Prostate gland (tissue), 2 donors: Measurements from ENCODE around the gene TTC23. TPM values are rescaled to one million over a fixed set of nuclear protein-coding genes. Genes with fewer than 3 reads are reported as not detected.

Source experiments
- DNase-seq: peaks from one replicate; pipeline ENCODE4 v3.0.0-alpha.2; 2019; ENCODE audit warnings: low spot score
- H3K27ac ChIP-seq, 2 donors: fragments of 200-600 bp; sonication (generic); 2 replicates each; pipeline ENCODE4 v1.5.1; 2017 to 2019
- H3K27me3 ChIP-seq: fragments of 200-600 bp; sonication (generic); replicated peaks from 2 replicates; pipeline ENCODE4 v1.5.1; 2019; ENCODE audit not compliant: insufficient read depth
- H3K36me3 ChIP-seq, 2 donors: fragments of 200-600 bp; sonication (generic); 1 replicate in 1 of 2; 2 replicates in 1 of 2; pipeline versions ENCODE4 v1.5.1 to v1.8.1; 2017 to 2019
- H3K4me1 ChIP-seq: fragments of 200-600 bp; sonication (generic); replicated peaks from 2 replicates; pipeline ENCODE4 v1.5.1; 2019
- H3K4me3 ChIP-seq, 2 donors: fragments of 200-600 bp; sonication (generic); 2 replicates each; pipeline ENCODE4 v1.5.1; 2017 to 2019
- H3K9me3 ChIP-seq: fragments of 200-600 bp; sonication (generic); 2 replicates; pipeline ENCODE4 v1.5.1; 2017
- POLR2A ChIP-seq: fragments of 450-650 bp; IDR thresholded peaks from one replicate; pipeline ENCODE4 v1.6.1; 2016; ENCODE audit warnings: antibody characterized with exemption, mild to moderate bottlenecking
- POLR2AphosphoS5 ChIP-seq: sonication (generic); formaldehyde crosslinking; IDR thresholded peaks from one replicate; pipeline ENCODE4 v1.6.1; 2017; ENCODE audit warnings: antibody characterized with exemption
- WGBS: methylation state at CpG from one replicate; pipeline ENCODE4 v1.1.5; 2018; 5-methylcytosine and 5-hydroxymethylcytosine counted together
- intact Hi-C: fragments of 100-400 bp; cut with DNase I; formaldehyde crosslinking; loops from one replicate; pipeline ENCODE4 v1.14.2; 2022
- total RNA-seq, 2 donors: library from RNA; depleted of rRNA; stranded (reverse); fragments of >200 nt; gene quantifications; one replicate each; pipeline ENCODE4 v1.1.0, GENCODE V29; 2016
- TF ChIP-seq, protein P1 (sequence below), 4 experiments: fragments of 200-600 bp in 2 of 4; fragments of 450-650 bp in 2 of 4; sonication (generic) in 2 of 4; IDR thresholded peaks; 1 replicate in 3 of 4; 2 replicates in 1 of 4; pipeline ENCODE4 v1.5.1; 2016 to 2019; ENCODE audit warnings: antibody characterized with exemption in 4 of 4, mild to moderate bottlenecking in 2 of 4, moderate library complexity in 2 of 4

Gene TTC23
- total RNA-seq, 2 donors from 2014 or later = 18.1 to 39.5 TPM

DNA sequence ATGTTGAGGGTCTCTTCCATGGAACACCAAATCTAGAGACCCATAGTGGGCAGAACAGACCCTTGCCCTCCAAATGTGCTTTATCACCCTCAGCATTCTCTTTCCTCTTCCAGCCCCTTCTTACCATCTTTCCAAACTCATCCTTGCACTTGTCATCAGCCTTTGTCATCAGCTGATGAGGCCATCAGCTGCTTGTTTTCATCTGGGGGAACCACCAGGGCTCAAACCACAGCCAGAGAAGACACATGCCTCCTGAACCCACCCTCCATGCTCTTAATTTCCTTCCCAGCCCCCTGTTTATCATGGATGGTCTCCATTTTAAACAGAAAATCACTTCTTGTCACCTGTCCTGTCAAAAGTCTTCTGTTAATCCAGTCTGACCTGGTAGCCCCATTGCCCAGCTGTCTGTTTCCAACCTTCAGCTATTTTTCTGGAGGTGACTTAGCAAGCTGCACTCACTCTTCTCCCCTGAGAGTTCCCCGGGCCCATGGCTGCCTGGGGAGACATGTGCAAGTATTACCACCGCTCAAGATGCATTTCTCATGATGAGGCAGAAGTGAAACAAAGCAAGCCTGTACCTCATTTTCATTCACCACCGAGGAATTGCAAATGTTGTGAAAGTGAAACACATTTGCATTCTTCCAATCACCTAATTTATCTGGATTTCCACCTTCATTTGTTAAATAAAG lies 159.2 kb downstream of the TTC23 start:
- DNase-seq = no peak
- Histone ChIP-seq H3K9me3 (no peaks in the 10 kb centered on the region), H3K4me3 (no peak overlapping the region), H3K27ac (no peak overlapping the region), H3K36me3 (no peaks in the 10 kb centered on the region), H3K4me1 (no peaks in the 10 kb centered on the region), H3K27me3 (no peaks in the 10 kb centered on the region)
- WGBS = 80% methylated on average over 3 of the region's 3 CpGs
- TF ChIP-seq POLR2AphosphoS5 (no peak), POLR2A (no peak)
- intact Hi-C loops = no loop called here

DNA sequence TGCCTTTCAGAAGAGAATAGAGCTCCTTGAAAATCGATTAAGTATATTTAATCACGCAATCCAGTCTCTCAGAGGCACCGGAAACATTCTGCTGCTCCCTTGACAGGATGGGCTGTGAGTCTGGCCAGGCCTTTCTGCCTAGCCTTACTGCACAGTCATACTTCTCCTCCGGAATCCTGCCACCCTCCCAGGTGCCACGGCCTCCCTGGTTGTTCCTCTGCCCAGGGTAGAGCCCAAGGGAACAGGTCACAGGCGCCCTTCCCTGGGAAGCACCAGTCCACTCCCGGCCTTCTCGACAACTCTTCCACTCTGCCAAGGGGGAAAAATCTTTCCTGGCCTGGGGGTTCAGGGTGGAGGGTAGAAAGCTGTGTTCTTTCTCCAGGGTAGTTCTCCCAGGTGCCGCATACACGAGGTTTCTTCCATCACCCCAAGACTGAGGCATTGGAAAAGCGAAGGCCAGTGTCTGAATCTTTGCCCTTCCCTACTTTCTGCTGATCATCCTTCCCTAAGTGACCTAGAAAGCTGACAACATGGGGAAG lies 161.9 kb downstream of the TTC23 start:
- Histone ChIP-seq H3K36me3 (no peaks in the 10 kb centered on the region), H3K4me3 (no peak overlapping the region), H3K9me3 (no peaks in the 10 kb centered on the region), H3K4me1 (no peaks in the 10 kb centered on the region), H3K27me3 (no peaks in the 10 kb centered on the region), H3K27ac (no peak overlapping the region)
- TF ChIP-seq, protein P1, sequence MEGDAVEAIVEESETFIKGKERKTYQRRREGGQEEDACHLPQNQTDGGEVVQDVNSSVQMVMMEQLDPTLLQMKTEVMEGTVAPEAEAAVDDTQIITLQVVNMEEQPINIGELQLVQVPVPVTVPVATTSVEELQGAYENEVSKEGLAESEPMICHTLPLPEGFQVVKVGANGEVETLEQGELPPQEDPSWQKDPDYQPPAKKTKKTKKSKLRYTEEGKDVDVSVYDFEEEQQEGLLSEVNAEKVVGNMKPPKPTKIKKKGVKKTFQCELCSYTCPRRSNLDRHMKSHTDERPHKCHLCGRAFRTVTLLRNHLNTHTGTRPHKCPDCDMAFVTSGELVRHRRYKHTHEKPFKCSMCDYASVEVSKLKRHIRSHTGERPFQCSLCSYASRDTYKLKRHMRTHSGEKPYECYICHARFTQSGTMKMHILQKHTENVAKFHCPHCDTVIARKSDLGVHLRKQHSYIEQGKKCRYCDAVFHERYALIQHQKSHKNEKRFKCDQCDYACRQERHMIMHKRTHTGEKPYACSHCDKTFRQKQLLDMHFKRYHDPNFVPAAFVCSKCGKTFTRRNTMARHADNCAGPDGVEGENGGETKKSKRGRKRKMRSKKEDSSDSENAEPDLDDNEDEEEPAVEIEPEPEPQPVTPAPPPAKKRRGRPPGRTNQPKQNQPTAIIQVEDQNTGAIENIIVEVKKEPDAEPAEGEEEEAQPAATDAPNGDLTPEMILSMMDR (IDR thresholded peaks at IDR 0.05) = no peak
- TF ChIP-seq POLR2AphosphoS5 = no peak
- no peak for TF ChIP-seq POLR2A
- DNase-seq = no peak
- 91% methylated on average over 11 of the region's 11 CpGs for WGBS
- intact Hi-C loops = no loop called here

GRCh38 chr15:99086327-99086667 lies 163.1 kb downstream of the TTC23 start:
- DNase-seq = no peak
- no peaks in the 10 kb centered on the region for H3K9me3 ChIP-seq
- no peaks in the 10 kb centered on the region for H3K27me3 ChIP-seq
- no peak overlapping the region for H3K4me3 ChIP-seq
- intact Hi-C loops = no loop called here
- no peak overlapping the region for H3K27ac ChIP-seq
- no peak for TF ChIP-seq POLR2AphosphoS5
- TF ChIP-seq, protein P1 (IDR thresholded peaks at IDR 0.05) = no peak
- 91% methylated on average over 2 of the region's 2 CpGs for WGBS
- no peaks in the 10 kb centered on the region for H3K36me3 ChIP-seq
- no peaks in the 10 kb centered on the region for H3K4me1 ChIP-seq

Other genes starting within 250 kb of the TTC23 start
- under 1 TPM in 1 of 2 donors, not detected in 1; 0.97 TPM for gene PGPEP1L, start 241.8 kb downstream of the TTC23 start, total RNA-seq
- 100 to 1,000 TPM; 181 to 185 TPM for gene SYNM, start 144.5 kb downstream of the TTC23 start, total RNA-seq
- gene LRRC28, start 1.9 kb upstream of the TTC23 start, total RNA-seq = 10 to 100 TPM; 16.0 to 36.8 TPM